ENCODE results near the gene RAD21L1.

The RAD21L1 gene

DNA sequence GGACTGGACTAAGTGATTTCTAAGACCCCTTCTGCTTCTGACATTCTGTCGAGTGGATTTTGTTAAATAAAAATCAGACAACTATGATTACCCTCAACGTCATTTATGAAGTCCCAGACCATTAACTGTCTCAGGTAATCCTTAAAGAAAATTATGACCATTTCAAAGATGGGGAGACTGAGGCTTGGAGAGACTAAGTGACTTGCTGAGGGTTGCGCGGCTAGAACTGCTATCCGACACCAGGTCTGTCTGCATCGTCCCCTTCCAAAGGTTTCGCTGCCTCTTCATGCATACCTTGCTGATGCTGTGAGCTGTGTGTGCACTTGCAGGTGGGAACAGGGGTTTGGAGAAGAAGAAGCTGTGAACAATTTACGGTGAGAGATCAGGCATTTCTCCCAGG, 43.4 kb downstream of the RAD21L1 start:
- no peaks in the 10 kb centered on the region for H4K20me1 ChIP-seq (ENCODE audit: control insufficient read depth, insufficient read depth, low read depth, low read length)
- H3K79me2 ChIP-seq (ENCODE audit: control insufficient read depth, low read length): no peaks in the 10 kb centered on the region
- H3K27me3 ChIP-seq (ENCODE audit: control insufficient read depth, low read length): peaks cover 50% of the 10 kb centered on the region

DNA sequence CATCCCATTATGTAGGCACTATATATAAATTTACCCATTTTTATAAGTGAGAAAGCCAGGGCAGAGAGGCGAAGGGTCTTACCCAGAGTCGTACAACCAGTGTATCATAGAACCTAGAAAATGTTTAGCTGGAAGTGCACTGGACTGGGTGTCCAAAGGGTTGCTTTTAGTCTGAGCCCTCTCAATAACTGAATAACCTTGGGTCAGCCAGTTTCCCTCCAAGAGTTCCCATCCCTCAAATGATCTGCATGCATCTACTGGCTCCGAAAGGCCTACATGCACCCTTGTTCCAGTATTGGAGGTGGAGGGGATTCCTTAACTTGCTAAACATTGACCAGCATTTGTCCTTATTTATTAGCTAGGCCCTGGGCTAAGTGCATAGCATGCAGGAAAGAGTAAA, 44.0 kb downstream of the RAD21L1 start:
- H3K4me2 ChIP-seq (ENCODE audit: low read length): no peak overlapping the region
- H3K4me1 ChIP-seq (ENCODE audit: control insufficient read depth, low read length): no peaks in the 10 kb centered on the region; the same call in 1 of the 2 replicates
- no peaks in the 10 kb centered on the region for H3K9me2 ChIP-seq (replicated peaks; ENCODE audit: control insufficient read depth, low read length)
- no peak overlapping the region for H3K27ac ChIP-seq (ENCODE audit: low read depth, low read length)
- H4K20me1 ChIP-seq (ENCODE audit: control insufficient read depth, insufficient read depth, low read depth, low read length): no peaks in the 10 kb centered on the region
- H3K9me3 ChIP-seq (ENCODE audit: control insufficient read depth, insufficient read depth, low read length): no peaks in the 10 kb centered on the region
- TF ChIP-seq, protein P1, sequence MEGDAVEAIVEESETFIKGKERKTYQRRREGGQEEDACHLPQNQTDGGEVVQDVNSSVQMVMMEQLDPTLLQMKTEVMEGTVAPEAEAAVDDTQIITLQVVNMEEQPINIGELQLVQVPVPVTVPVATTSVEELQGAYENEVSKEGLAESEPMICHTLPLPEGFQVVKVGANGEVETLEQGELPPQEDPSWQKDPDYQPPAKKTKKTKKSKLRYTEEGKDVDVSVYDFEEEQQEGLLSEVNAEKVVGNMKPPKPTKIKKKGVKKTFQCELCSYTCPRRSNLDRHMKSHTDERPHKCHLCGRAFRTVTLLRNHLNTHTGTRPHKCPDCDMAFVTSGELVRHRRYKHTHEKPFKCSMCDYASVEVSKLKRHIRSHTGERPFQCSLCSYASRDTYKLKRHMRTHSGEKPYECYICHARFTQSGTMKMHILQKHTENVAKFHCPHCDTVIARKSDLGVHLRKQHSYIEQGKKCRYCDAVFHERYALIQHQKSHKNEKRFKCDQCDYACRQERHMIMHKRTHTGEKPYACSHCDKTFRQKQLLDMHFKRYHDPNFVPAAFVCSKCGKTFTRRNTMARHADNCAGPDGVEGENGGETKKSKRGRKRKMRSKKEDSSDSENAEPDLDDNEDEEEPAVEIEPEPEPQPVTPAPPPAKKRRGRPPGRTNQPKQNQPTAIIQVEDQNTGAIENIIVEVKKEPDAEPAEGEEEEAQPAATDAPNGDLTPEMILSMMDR (IDR thresholded peaks at IDR 0.05; ENCODE audit: low read depth, low read length, poor library complexity, severe bottlenecking): no peak
- TF ChIP-seq EZH2phosphoT487 (IDR thresholded peaks at IDR 0.05; ENCODE audit: borderline replicate concordance, low read length): no peak
- H3K4me3 ChIP-seq (ENCODE audit: low read length): no peak overlapping the region
- H3F3A ChIP-seq (ENCODE audit: control insufficient read depth, insufficient read depth): no peaks in the 10 kb centered on the region
- no peaks in the 10 kb centered on the region for H3K79me2 ChIP-seq (ENCODE audit: control insufficient read depth, low read length)
- peaks cover 44% of the 10 kb centered on the region for H3K27me3 ChIP-seq (ENCODE audit: control insufficient read depth, low read length)
- H3K36me3 ChIP-seq (ENCODE audit: control insufficient read depth, low read length): no peaks in the 10 kb centered on the region

More for the DNA sequence above, 43.4 kb downstream of the RAD21L1 start:
- Histone ChIP-seq H3K36me3 (ENCODE audit: control insufficient read depth, low read length) (no peaks in the 10 kb centered on the region), H3K4me3 (ENCODE audit: low read length) (no peak overlapping the region), H3K9me2 (replicated peaks; ENCODE audit: control insufficient read depth, low read length) (no peaks in the 10 kb centered on the region), H3K4me1 (ENCODE audit: control insufficient read depth, low read length) (no peaks in the 10 kb centered on the region; the same call in 1 of the 2 replicates), H3K4me2 (ENCODE audit: low read length) (no peak overlapping the region), H3K27ac (ENCODE audit: low read depth, low read length) (no peak overlapping the region), H3K9me3 (ENCODE audit: control insufficient read depth, insufficient read depth, low read length) (no peaks in the 10 kb centered on the region), H3F3A (ENCODE audit: control insufficient read depth, insufficient read depth) (no peaks in the 10 kb centered on the region)
- no peak for TF ChIP-seq EZH2phosphoT487 (IDR thresholded peaks at IDR 0.05; ENCODE audit: borderline replicate concordance, low read length)
- TF ChIP-seq, protein P1 (IDR thresholded peaks at IDR 0.05; ENCODE audit: low read depth, low read length, poor library complexity, severe bottlenecking): no peak

DNA sequence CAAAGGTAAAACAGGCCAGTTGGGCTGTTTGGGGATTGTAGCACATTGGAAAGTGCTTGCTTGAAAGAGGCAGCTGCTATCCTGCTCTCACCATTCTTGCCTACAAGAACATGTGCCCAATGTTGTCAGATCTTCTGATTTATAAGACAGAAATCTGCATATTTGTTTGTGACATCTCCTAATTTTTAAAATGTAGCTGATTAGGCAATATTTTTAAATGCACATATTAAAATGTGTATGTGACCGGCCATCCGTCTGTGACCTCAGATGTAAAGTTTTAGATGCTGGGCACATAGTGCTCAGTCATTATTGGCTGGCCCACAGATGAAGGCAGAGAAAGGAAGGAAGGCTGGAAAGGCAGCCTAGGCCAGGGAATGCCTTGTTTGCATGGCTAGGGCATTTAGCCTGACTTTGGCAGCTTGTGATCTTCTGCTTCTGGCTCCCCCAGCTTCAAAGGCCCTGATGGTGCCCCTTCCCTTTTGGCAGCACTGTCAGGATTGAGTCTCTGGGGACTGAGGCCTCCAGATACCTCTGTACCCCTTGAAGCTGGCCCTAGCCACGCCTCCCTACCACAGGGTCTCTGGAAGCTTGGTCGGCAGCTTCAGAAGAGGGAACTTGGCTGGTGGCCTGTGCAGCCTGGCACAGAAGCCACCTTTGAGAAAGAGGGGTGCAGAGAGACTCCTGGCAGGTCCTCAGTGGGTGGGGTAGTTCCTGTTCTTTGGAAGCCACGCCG, 46.7 kb downstream of the RAD21L1 start:
- Histone ChIP-seq H4K20me1 (ENCODE audit: control insufficient read depth, insufficient read depth, low read depth, low read length) (no peaks in the 10 kb centered on the region), H3K9me2 (replicated peaks; ENCODE audit: control insufficient read depth, low read length) (no peaks in the 10 kb centered on the region), H3K9me3 (ENCODE audit: control insufficient read depth, insufficient read depth, low read length) (no peaks in the 10 kb centered on the region), H3K4me3 (ENCODE audit: low read length) (no peak overlapping the region), H3K4me1 (ENCODE audit: control insufficient read depth, low read length) (no peaks in the 10 kb centered on the region), H3K79me2 (ENCODE audit: control insufficient read depth, low read length) (no peaks in the 10 kb centered on the region), H3K27me3 (ENCODE audit: control insufficient read depth, low read length) (peaks cover 17% of the 10 kb centered on the region), H3K36me3 (ENCODE audit: control insufficient read depth, low read length) (no peaks in the 10 kb centered on the region), H3F3A (ENCODE audit: control insufficient read depth, insufficient read depth) (no peaks in the 10 kb centered on the region), H3K4me2 (ENCODE audit: low read length) (no peak overlapping the region), H3K27ac (ENCODE audit: low read depth, low read length) (no peak overlapping the region)
- TF ChIP-seq, protein P1 (IDR thresholded peaks at IDR 0.05; ENCODE audit: low read depth, low read length, poor library complexity, severe bottlenecking): no peak
- TF ChIP-seq EZH2phosphoT487 (IDR thresholded peaks at IDR 0.05; ENCODE audit: borderline replicate concordance, low read length): no peak

Data from DOHH2 (cell line).